SK-N-MC (cell line): ENCODE measurements around the gene EOLA1.

Experiments used
- EZH2 ChIP-seq: fragments of 200-600 bp; sonication (generic); IDR thresholded peaks from one replicate; pipeline ENCODE4 v1.6.1; 2017; ENCODE audit warnings: antibody characterized with exemption
- FOXP2 ChIP-seq: optimal IDR thresholded peaks from 2 replicates; pipeline ENCODE3; 2011; ENCODE audit warnings: mild to moderate bottlenecking, moderate library complexity; ENCODE audit not compliant: insufficient read depth; ENCODE audit errors: extremely low read length, control extremely low read depth
- POLR2AphosphoS5 ChIP-seq: IDR thresholded peaks from 2 replicates; pipeline ENCODE4 v1.6.1; 2012; ENCODE audit warnings: mild to moderate bottlenecking, low read depth, low read length, borderline replicate concordance

- TF ChIP-seq EZH2 (no peak), POLR2AphosphoS5 (no peak), FOXP2 (no peak)
These were observed 22.5 kb downstream of the EOLA1 start for GRCh38 chrX:149563359-149563758.
